GM21528 (cell line): Measurements from ENCODE around the gene CC2D1A.
"Not testable (repeated sequence)": the region's sequence is repeated elsewhere in the genome, so short reads cannot be mapped to it uniquely, and the experiment has no call there.

Source experiments
- ATAC-seq: cut with Tn5 transposase; IDR thresholded peaks from one replicate; pipeline ENCODE4 v1.9.1; 2021; ENCODE audit warnings: mild to moderate bottlenecking, moderate library complexity; ENCODE audit not compliant: unreplicated experiment, low FRiP score

CC2D1A gene

DNA sequence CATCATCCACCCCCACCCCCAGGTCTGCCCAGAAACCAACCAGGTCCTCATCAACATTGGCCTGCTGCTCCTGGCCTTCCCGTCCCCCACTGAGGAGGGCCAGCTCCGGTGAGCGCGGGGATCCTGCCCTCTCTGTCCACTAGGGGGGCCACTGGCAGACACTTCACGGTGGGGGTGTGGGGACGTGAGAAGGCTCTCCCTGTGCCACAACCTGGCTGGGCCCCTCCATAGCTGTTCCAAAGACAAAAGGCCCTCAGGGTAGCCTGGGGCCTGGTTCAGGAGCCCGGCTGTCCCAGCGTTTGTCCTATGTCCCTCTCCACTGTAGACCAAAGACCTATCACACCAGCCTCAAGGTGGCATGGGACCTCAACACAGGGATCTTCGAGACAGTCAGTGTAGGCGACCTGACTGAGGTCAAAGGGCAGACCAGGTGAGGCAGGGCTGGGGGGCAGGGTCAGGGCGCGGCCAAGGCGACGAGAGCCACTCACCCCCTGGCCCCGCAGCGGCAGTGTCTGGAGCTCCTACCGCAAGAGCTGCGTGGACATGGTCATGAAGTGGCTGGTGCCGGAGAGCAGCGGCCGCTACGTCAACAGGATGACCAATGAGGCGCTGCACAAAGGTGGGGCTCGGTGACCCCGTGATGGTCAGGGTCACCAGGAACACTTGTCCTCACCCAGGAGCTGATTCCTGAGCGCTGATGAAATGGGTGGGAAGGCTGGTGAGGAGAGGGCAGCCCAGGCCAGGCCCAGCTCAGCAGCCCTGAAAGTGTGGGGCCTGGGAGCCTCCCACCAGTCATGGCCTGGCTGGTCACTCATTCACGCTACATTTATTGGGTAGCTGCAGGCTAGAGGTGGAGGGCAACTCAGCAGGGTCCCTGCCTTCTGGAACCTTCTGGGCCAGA is 54.2 kb downstream of the CC2D1A start:
- no peak for ATAC-seq

DNA sequence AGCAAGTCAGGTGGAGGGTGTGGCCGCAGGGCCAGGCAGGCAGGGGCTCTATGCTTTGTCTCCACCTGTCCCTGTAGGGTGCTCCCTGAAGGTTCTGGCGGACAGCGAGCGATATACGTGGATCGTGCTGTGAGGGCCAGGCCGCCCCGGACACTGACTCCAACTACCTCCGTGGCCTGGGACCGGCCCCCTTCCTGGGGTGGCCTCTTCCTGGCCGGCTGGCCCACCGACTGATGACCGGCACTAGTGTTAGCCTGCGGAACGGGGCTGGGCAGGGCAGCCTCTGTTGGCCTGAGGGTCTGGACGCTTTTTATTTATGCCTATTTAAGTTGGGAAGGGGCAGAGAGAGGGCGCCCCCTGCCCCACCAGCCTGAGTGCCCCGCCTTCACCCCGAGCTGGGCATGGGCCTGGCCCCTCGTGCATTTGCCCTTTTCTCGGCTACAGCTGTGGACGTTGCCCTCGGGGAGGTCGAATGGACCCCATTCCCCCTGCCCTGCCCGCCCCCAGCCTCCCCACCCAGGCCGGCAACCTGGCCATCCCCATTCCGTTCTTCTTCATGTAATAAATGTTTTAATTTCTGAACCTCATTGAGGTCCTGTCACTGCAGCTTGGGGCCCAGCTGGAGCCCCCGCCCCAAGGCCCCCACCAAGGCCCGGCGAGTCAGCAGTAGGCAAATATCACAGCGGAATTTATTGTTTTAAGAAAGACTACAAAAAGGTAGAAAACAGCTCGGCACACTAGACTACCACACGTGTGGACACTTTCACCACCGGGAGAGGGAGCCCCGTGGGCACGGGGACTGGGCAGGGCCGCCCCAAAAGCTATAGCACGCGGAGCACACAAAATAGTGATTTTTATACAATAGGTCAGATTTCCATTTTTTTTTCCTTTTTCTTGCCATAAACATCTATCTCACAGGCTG is 55.1 kb downstream of the CC2D1A start:
- ATAC-seq = no peak

DNA sequence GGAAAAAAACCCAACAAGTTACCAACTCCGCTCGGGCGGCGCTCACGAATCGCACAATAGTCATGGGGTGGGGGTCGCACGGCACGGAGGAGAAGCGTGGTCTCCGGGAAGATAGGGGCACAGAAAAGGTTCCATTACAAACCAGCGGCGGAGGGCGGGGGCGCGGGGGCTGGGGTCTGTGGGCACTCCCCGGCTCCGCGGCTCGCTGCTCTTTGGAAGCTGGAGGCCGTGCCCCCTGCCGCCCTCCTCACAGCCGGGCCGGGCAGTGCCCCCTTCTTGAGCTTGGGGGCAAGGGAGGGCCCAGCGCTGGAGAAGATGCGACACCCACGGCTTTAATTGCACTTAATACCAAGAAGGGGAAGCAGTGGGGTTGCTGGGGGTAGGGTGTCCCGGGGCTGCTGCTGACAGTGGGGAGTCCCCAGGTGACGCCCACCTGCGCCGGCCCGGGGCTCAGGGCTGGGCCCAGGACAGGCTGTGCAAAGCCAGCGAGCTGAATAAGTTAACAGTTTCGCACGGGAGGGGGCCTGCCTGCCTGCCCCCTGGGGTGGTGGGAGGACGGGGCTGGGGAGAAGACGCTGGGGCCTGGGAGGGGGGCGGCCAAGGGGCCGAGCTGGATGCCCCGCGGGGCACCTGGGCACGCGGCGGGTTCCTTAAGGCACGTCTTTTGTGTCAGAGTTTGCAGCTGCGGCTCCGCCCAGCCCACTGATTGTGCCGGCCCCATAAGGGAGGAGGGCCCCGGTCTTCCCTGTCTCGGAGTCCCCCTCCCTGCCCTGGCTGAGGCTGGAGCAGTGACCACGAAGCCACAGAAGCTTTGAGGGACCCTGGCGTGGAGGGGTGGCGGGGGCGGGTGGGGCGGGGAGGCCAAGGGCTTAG is 56.1 kb downstream of the CC2D1A start:
- no peak for ATAC-seq

DNA sequence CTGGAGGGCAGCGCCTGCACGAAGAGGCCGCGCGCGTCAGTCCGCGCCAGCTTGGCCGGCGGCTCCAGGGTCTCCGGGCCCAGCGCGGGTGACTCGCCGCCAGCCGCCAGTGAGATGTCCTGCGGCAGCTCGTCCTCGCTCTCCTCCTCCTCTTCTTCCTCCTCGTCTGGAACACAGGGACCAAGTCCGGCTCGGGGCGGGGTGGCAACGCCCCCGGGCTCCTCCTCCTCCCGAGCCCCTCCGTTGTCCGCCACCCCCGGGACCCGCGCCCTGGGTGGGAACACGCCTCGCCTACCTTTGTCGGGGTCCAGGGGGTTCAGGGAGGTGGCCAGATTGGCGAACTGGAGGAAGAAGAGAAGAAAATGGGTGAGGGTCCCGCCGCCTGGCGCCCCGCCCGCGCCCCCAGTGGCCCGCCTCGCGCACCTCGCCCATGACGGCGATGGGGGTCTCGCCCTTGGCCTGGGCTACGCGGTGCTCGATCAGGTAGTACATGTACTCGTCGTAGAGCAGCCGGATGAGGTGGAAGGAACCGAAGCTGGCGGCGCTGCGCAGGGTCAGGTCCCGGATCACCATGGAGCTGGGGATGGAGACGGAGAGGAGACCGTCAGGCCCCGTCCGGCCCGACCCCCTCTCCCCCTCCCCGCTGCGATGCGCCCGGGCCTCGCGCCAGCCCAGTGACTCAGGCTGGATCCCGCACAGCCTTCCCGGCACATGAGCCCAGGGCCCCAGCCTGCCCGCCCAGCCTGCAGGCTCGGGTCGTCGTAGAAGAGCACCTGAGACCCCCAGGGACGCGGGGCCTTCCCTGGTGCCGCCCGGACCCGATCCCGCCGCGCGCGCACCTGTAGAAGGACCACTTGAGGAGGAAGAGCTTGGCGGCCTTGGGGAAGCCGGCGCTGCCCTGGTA is 57.0 kb downstream of the CC2D1A start:
- no peak for ATAC-seq

GRCh38 chr19:13963603-13964105 is 57.7 kb downstream of the CC2D1A start:
- ATAC-seq = no peak

DNA sequence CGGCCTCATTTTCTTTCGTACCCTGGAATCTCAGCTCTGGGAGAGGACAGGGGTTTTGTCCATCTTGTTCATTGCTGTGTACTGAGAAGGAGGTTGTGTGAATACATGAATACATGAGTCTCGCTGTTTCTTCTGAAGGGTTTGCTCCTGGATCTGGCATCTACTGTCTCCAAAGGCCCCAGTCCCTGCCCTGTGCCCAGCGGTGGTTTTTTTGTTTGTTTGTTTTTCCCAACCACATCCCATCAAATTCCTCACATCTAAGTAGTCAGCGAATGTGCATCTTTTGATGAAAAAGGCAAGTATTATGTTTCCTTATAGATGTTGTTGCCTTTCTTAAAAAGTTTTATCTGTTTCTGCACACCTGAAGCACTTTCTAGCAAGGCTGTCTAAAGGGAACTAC is 58.8 kb downstream of the CC2D1A start:
- no peak for ATAC-seq

DNA sequence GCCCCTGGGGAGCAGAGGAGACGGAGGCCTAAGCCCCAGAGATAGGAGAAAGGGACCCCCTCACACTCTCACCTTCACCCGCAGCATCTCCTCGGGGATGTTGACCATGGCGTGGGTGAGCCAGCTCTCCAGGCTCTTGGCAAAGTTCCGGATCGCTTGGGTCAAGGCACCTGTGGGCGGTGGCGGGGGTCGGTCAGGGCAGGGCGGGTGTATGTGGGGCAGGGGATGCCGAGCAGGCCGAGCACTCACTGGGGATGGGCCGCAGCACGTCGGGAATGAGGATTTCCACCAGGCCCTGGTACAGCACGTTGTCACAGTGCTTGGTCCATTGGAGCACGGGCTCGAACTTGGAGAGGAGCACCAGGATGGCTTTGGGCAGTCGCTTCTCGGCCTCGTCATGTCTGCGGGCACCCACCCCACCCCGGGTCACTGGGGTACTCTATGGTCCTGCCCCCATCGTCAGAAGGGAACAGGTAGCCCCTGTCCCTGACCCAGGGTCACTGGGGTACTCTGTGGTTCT is 59.4 kb downstream of the CC2D1A start:
- ATAC-seq = no peak

DNA sequence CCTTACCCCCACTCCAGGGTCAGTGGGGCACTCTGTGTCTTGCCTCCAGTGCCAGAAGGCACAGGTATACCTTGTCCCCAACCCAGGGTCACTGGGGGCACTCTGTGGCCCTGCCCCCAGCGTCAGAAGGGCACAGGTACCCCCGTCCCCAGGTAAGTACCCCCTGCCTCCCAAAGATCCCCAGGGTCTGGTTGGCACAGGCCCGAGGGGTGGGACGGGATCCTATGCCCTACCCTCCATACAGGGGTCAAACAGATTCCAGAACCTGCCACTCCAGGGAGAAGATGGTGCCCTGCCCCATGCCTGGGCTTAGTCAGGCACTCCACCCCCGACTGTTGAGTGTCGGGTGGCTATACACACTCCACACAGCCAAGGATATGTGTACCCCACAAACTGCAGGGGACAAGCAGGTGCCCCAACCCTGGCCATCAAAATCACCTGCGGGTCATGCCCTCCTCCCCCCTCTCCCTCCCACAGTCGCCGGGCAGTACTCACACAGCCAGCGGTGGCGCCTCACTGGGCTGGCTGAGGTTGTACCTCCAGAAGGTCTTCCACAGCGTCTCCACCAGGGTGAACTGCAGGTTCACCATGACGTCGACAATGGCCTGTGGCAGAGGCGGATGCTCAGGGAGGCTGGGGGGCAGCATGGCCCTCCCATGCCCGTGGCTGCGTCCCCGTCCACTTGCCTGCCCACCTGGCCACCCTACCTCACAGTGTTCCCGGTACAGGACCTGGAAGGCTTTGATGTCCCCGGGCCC is 60.1 kb downstream of the CC2D1A start:
- ATAC-seq = no peak

DNA sequence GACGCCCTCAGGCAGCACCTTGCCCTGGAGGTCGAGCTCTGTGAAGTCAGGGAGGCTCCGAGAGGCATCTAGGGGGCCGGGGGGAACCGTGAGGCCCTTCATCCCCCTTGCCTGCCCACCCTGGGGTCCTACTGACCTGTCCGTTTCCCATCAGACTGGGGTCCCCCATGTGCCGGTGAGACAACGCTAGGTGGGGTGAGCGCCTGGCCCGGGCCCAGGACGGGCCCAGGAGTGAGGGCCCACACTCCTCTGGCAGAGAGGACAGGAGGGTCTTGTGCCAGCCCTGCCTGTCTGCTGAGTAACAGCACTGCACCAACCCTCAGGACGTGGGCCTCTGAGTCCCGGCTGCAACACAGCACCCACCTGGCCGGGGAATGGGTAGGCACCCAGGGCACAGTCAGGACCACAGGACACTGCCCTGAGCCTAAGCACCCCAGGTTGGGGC is 60.7 kb downstream of the CC2D1A start:
- no peak for ATAC-seq

DNA sequence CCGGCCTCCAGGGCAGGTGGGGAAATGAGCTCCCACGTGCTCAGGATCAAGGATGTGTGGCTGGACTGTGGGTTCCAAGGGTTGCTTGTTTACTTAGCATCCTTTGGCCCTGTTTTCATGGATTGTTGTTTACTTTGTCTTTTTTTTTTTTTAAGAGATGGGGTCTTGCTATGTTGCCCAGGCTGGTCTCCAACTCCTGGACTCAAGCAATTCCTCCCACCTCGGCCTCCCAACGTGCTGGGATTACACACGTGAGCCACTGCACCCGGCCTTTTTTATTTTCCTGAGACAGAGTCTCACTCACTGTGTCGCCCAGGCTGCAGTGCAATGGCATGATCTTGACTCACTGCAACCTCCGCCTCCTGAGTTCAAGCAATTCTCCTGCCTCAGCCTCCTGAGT is 61.2 kb downstream of the CC2D1A start:
- ATAC-seq = not testable (repeated sequence)

- no peak for ATAC-seq
These were observed 62.5 kb downstream of the CC2D1A start for GRCh38 chr19:13968383-13968935.

DNA sequence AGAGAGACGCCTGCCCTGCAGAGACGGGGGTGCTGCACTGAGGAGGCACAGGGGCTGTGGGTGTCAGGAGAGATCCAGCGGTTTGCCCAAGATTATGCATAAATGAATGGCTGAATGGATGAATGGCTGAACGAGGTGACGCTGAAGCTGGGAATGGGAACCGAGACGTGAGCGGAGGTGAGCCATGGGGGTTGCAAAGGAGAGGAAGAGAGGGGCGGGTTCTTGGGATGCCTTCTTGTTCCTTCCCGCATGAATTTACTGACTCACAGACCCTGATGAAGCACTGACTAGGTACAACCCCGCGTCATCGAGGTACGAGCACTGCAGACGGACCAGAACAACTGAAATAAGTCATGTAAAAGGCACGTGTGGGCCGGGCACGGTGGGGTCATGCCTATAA is 63.0 kb downstream of the CC2D1A start:
- ATAC-seq = no peak

DNA sequence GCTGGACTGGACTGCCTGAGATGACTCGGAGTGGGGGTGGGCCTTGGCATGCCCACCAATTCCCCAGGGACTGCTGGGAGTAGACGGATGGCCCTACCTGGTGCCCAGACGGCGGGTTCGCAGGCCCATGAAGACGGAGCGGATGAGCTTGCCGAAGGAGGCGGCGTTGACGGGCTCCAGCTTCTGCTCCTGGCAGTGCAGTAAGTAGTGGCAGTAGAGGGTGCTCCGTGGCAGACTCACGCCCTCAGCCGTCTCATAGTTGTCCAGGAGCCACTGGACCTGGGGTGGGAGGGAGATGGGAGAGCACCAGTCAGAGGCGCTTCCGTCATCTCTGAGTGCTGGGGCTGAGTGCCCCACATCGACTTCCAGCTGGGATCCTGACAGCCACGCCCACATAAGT is 63.9 kb downstream of the CC2D1A start:
- no peak for ATAC-seq

DNA sequence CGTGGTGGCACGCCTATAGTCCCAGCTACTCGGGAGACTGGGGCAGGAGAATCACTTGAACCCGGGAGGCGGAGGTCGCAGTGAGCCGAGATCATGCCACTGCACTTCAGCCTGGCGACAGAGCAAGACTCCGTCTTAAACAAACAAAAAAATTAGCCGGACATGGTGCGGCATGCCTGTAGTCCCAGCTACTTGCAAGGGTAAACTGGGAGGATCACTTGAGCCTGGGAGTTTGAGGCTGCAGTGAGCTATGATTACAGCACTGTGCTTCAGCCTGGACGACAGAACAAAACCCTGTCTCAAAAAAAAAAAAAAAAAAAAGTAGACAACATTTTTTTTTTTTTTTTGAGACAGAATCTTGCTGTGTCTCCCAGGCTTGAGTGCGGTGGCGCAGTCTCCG is 65.9 kb downstream of the CC2D1A start:
- not testable (repeated sequence) for ATAC-seq

GRCh38 chr19:13972368-13973155 is 66.6 kb downstream of the CC2D1A start:
- ATAC-seq = no peak

DNA sequence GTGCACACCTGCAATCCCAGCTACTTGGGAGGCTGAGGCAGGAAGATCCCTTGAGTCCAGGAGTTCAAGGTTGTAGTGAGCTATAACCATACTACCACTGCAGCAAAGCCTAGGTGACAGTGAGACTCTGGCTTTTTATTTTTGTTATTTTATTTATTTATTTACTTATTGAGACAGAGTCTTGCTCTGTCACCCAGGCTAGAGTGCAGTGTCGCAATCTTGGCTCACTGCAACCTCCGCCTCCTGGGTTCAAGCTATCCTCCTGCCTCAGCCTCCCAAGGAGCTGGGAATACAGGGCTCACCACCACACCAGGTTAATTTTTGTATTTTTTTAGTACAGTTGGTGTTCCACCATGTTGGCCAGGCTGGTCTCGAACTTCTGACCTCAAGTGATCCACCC is 67.5 kb downstream of the CC2D1A start:
- ATAC-seq = not testable (repeated sequence)

DNA sequence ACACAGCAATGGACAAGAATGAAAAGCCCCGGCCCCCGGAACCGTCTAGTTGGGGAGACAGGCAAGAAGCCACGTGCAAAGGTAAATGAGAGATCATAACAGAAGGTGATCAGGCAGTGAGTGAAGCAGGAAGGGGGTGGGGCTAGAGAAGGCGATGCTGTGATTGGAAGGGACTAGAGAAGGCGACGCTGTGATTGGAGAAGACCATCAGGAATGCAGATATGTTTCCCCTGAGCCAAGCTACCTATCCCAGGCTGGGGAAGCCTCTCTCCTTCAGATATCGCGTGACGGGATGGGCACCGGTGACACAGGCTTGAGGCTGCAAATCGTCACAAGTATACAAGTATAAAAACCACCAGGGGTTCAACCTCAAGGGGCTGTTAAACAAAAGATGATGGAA is 68.1 kb downstream of the CC2D1A start:
- ATAC-seq = no peak
